ENCODE results near the gene BOC. TPM values are rescaled to one million over a fixed set of nuclear protein-coding genes. Genes with fewer than 3 reads are reported as not detected.

The BOC gene
- total and polyA plus RNA-seq, 2 experiments from 2014 or later = 18.4 to 21.6 TPM

DNA sequence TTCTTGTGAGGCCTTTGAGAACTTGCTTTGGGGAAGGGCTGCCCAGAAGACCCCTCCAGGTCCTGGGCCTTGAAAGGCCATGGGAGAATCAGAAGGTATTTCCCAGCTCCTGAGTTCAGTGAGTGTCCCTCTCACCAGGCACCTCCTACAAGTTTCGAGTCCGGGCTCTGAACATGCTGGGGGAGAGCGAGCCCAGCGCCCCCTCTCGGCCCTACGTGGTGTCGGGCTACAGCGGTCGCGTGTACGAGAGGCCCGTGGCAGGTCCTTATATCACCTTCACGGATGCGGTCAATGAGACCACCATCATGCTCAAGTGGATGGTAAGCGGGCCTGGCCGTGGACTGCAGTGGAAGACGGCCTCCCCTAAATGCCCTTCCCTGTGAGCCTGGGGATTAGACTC, 68.3 kb downstream of the BOC start:
- DNase-seq = no peak
- Histone ChIP-seq H3K4me2 (ENCODE audit: unreplicated experiment) (no peak overlapping the region), H3F3A (ENCODE audit: insufficient read depth) (peaks cover 6% of the 10 kb centered on the region; the same call in 1 of the 2 replicates), H3K9ac (no peak overlapping the region), H3K36me3 (ENCODE audit: low read depth) (0 out of 2 replicates have a peak, but pooled peaks cover 6% of the 10 kb centered on the region), H3K79me2 (ENCODE audit: insufficient read depth) (no peaks in the 10 kb centered on the region), H4K20me1 (ENCODE audit: insufficient read depth) (no peaks in the 10 kb centered on the region), H3K9me3 (ENCODE audit: low read depth) (no peaks in the 10 kb centered on the region), H3K9me2 (ENCODE audit: insufficient read depth) (no peaks in the 10 kb centered on the region), H3K27ac (no peak overlapping the region), H2AFZ (no peak overlapping the region), H3K27me3 (replicated peaks; ENCODE audit: insufficient read depth) (no peaks in the 10 kb centered on the region), H3K4me1 (ENCODE audit: insufficient read depth) (peaks cover 17% of the 10 kb centered on the region), H3K4me3 (no peak overlapping the region)
- in situ Hi-C loops (cut with MboI) = loop anchor here (10.0 kb wide), 1 partner anchor 225 kb away; no protein-coding TSS in a partner anchor
- TF ChIP-seq EZH2 (IDR thresholded peaks at IDR 0.05; ENCODE audit: insufficient read depth, poor library complexity, severe bottlenecking) (no peak), EZH2phosphoT487 (IDR thresholded peaks at IDR 0.05; ENCODE audit: insufficient read depth, low read depth) (no peak)
- WGBS, 2 experiments (ENCODE audit: low coverage in 1 of 2, low lambda C conversion rate in 2 of 2, missing lambda C conversion rate in 2 of 2) = 92 to 98% methylated on average over 17 of the region's 17 CpGs

DNA sequence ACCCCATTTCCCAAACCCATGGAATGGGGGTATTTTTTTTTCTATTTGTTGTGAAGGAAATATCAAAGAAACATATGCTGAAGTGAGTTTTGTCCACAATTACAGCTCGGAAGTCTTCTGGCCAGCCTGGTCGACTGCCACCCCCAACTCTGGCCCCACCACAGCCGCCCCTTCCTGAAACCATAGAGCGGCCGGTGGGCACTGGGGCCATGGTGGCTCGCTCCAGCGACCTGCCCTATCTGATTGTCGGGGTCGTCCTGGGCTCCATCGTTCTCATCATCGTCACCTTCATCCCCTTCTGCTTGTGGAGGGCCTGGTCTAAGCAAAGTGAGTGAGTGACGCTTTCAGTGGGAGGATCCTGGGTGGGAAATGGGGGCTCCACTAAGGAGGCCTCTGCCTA, 71.9 kb downstream of the BOC start:
- Histone ChIP-seq H3K9me3 (ENCODE audit: low read depth) (no peaks in the 10 kb centered on the region), H3K9ac (no peak overlapping the region), H3K4me2 (ENCODE audit: unreplicated experiment) (no peak overlapping the region), H3K27me3 (replicated peaks; ENCODE audit: insufficient read depth) (no peaks in the 10 kb centered on the region), H3K9me2 (ENCODE audit: insufficient read depth) (no peaks in the 10 kb centered on the region), H2AFZ (no peak overlapping the region), H3K4me1 (ENCODE audit: insufficient read depth) (peaks cover 24% of the 10 kb centered on the region), H3K79me2 (ENCODE audit: insufficient read depth) (no peaks in the 10 kb centered on the region), H3K4me3 (no peak overlapping the region), H4K20me1 (ENCODE audit: insufficient read depth) (no peaks in the 10 kb centered on the region), H3K36me3 (ENCODE audit: low read depth) (0 out of 2 replicates have a peak, but pooled peaks cover 3% of the 10 kb centered on the region), H3F3A (ENCODE audit: insufficient read depth) (peaks cover 20% of the 10 kb centered on the region), H3K27ac (no peak overlapping the region)
- TF ChIP-seq EZH2 (IDR thresholded peaks at IDR 0.05; ENCODE audit: insufficient read depth, poor library complexity, severe bottlenecking) (no peak), EZH2phosphoT487 (IDR thresholded peaks at IDR 0.05; ENCODE audit: insufficient read depth, low read depth) (no peak)
- DNase-seq = no peak
- WGBS, 2 experiments (ENCODE audit: low coverage in 1 of 2, low lambda C conversion rate in 2 of 2, missing lambda C conversion rate in 2 of 2) = 94 to 95% methylated on average over 6 to 12 of the region's 12 CpGs
- in situ Hi-C loops (cut with MboI) = loop anchor here (10.0 kb wide), 1 partner anchor 229 kb away; no protein-coding TSS in a partner anchor

DNA sequence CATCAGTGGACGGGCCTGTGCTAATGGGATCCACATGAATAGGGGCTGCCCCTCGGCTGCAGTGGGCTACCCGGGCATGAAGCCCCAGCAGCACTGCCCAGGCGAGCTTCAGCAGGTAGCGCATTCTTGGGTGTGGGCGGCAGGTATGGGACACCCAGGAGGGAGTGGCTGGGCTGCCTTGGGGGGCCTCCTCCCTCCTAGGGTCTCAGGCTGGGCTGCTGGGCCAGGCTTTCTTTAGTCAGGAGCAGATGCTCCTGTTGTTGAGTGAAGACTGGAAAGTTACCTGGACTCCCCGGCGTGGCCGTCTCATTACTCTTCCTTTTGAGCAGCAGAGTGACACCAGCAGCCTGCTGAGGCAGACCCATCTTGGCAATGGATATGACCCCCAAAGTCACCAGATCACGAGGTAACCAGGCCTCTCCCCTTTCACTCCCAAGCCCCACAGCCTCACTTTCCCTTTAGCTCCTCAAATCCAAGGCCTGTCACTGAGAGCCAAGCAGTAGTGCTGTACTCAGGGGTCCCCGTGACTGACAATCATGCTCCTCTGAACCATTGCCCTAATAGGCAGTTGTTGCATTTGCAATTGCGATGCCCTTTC, 73.2 kb downstream of the BOC start:
- Histone ChIP-seq H3K4me3 (no peak overlapping the region), H3F3A (ENCODE audit: insufficient read depth) (peaks cover 20% of the 10 kb centered on the region), H3K27me3 (replicated peaks; ENCODE audit: insufficient read depth) (no peaks in the 10 kb centered on the region), H3K4me1 (ENCODE audit: insufficient read depth) (peaks cover 24% of the 10 kb centered on the region), H3K79me2 (ENCODE audit: insufficient read depth) (no peaks in the 10 kb centered on the region), H3K9me3 (ENCODE audit: low read depth) (no peaks in the 10 kb centered on the region), H4K20me1 (ENCODE audit: insufficient read depth) (no peaks in the 10 kb centered on the region), H3K9ac (no peak overlapping the region), H3K27ac (no peak overlapping the region), H3K9me2 (ENCODE audit: insufficient read depth) (no peaks in the 10 kb centered on the region), H3K4me2 (ENCODE audit: unreplicated experiment) (no peak overlapping the region), H3K36me3 (ENCODE audit: low read depth) (0 out of 2 replicates have a peak, but pooled peaks cover 3% of the 10 kb centered on the region), H2AFZ (no peak overlapping the region)
- no peak for TF ChIP-seq EZH2 (IDR thresholded peaks at IDR 0.05; ENCODE audit: insufficient read depth, poor library complexity, severe bottlenecking)
- TF ChIP-seq EZH2phosphoT487 (IDR thresholded peaks at IDR 0.05; ENCODE audit: insufficient read depth, low read depth) = no peak
- in situ Hi-C loops (cut with MboI) = loop anchor here (10.0 kb wide), 1 partner anchor 230 kb away; no protein-coding TSS in a partner anchor
- 94 to 95% methylated on average over 12 of the region's 12 CpGs for WGBS, 2 experiments (ENCODE audit: low coverage in 1 of 2, low lambda C conversion rate in 2 of 2, missing lambda C conversion rate in 2 of 2)
- no peak for DNase-seq

DNA sequence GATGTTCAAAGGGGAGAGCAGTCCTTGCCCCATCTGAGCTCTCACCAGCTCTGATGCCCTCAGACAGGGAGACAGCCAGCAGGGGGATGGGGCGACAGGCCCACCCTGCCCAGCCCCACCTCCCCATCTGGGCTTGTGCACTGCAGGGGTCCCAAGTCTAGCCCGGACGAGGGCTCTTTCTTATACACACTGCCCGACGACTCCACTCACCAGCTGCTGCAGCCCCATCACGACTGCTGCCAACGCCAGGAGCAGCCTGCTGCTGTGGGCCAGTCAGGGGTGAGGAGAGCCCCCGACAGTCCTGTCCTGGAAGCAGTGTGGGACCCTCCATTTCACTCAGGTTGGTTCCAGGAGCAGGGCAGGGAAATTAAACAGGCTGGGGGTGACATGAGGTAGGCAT, 73.9 kb downstream of the BOC start:
- Histone ChIP-seq H3K4me3 (no peak overlapping the region), H4K20me1 (ENCODE audit: insufficient read depth) (no peaks in the 10 kb centered on the region), H3K36me3 (ENCODE audit: low read depth) (0 out of 2 replicates have a peak, but pooled peaks cover 3% of the 10 kb centered on the region), H3K4me1 (ENCODE audit: insufficient read depth) (peaks cover 24% of the 10 kb centered on the region), H3K9ac (no peak overlapping the region), H2AFZ (no peak overlapping the region), H3F3A (ENCODE audit: insufficient read depth) (peaks cover 20% of the 10 kb centered on the region), H3K27ac (no peak overlapping the region), H3K4me2 (ENCODE audit: unreplicated experiment) (no peak overlapping the region), H3K27me3 (replicated peaks; ENCODE audit: insufficient read depth) (no peaks in the 10 kb centered on the region), H3K79me2 (ENCODE audit: insufficient read depth) (no peaks in the 10 kb centered on the region), H3K9me3 (ENCODE audit: low read depth) (no peaks in the 10 kb centered on the region), H3K9me2 (ENCODE audit: insufficient read depth) (no peaks in the 10 kb centered on the region)
- TF ChIP-seq EZH2phosphoT487 (IDR thresholded peaks at IDR 0.05; ENCODE audit: insufficient read depth, low read depth) (no peak), EZH2 (IDR thresholded peaks at IDR 0.05; ENCODE audit: insufficient read depth, poor library complexity, severe bottlenecking) (no peak)
- 93 to 94% methylated on average over 8 of the region's 8 CpGs for WGBS, 2 experiments (ENCODE audit: low coverage in 1 of 2, low lambda C conversion rate in 2 of 2, missing lambda C conversion rate in 2 of 2)
- in situ Hi-C loops (cut with MboI) = loop anchor here (10.0 kb wide), 1 partner anchor 230 kb away; no protein-coding TSS in a partner anchor
- no peak for DNase-seq
